ENCODE data around the gene AKAP6.

Gene AKAP6

GRCh38 chr14:32417956-32418552 is 89.0 kb downstream of the AKAP6 start:
- Mint-ChIP-seq H3K4me3 (no peak overlapping the region), H3K27me3 (ENCODE audit: low read depth) (peaks cover 3% of the 10 kb centered on the region), H3K9me3 (peaks cover 5% of the 10 kb centered on the region), H3K27ac (peak overlapping the region; percentile 58 to 74 (median 59)), H3K4me1 (peaks cover 22% of the 10 kb centered on the region), H3K36me3 (ENCODE audit: low read depth) (no peaks in the 10 kb centered on the region)
- TF ChIP-seq, protein P1, sequence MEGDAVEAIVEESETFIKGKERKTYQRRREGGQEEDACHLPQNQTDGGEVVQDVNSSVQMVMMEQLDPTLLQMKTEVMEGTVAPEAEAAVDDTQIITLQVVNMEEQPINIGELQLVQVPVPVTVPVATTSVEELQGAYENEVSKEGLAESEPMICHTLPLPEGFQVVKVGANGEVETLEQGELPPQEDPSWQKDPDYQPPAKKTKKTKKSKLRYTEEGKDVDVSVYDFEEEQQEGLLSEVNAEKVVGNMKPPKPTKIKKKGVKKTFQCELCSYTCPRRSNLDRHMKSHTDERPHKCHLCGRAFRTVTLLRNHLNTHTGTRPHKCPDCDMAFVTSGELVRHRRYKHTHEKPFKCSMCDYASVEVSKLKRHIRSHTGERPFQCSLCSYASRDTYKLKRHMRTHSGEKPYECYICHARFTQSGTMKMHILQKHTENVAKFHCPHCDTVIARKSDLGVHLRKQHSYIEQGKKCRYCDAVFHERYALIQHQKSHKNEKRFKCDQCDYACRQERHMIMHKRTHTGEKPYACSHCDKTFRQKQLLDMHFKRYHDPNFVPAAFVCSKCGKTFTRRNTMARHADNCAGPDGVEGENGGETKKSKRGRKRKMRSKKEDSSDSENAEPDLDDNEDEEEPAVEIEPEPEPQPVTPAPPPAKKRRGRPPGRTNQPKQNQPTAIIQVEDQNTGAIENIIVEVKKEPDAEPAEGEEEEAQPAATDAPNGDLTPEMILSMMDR (IDR thresholded peaks at IDR 0.05; ENCODE audit: unreplicated experiment in 3 of 3) = no peak

DNA sequence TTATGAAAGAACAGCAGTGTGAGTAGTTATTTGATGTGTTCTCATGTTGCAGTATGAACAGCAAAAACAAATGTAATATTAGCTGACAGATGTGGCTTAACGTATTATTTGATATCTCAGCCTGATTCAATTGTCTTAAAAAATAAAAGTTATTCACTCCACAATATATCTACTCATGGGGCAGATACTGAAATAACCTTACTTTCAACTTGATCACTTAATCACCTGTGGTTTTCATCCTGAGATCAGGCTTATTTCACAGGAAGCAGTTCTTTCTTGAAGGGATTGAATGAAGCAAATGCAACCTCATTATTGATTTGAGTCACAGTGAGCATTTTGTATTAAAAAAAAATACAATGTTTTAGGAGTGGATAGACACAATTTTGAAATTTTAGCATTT is 90.3 kb downstream of the AKAP6 start:
- Mint-ChIP-seq H3K4me3 (no peak overlapping the region), H3K27me3 (ENCODE audit: low read depth) (peaks cover 3% of the 10 kb centered on the region), H3K9me3 (peaks cover 5% of the 10 kb centered on the region), H3K4me1 (peaks cover 22% of the 10 kb centered on the region), H3K36me3 (ENCODE audit: low read depth) (no peaks in the 10 kb centered on the region), H3K27ac (peak overlapping the region; percentile 24 to 61 (median 39))
- TF ChIP-seq, protein P1 (IDR thresholded peaks at IDR 0.05; ENCODE audit: unreplicated experiment in 3 of 3) = no peak

DNA sequence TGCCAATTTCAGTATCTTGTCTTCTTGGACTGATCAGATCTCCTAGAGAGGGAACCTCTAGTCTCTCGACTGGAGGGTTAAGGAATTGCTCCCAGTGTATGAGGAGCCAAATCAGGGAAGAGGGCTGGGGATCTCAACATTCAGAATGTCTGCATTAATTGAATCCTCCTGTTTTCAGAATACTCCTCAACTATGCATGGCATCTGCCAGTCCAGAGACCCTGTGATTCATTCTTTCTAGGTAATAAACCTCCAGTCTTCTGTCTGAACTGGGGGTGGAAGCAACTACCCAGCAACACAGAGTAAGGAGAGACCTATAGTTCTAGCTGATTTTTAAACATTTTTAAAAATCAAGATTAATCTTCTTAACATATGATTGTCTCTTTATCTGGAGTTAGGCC is 92.7 kb downstream of the AKAP6 start:
- H3K4me3 Mint-ChIP-seq = no peak overlapping the region
- peaks cover 3% of the 10 kb centered on the region for H3K27me3 Mint-ChIP-seq (ENCODE audit: low read depth)
- no peaks in the 10 kb centered on the region for H3K36me3 Mint-ChIP-seq (ENCODE audit: low read depth)
- H3K9me3 Mint-ChIP-seq = peaks cover 7% of the 10 kb centered on the region
- TF ChIP-seq, protein P1 (IDR thresholded peaks at IDR 0.05; ENCODE audit: unreplicated experiment in 3 of 3) = no peak
- H3K4me1 Mint-ChIP-seq = peaks cover 26% of the 10 kb centered on the region
- no peak overlapping the region for H3K27ac Mint-ChIP-seq

GRCh38 chr14:32422440-32422839 is 93.3 kb downstream of the AKAP6 start:
- no peak overlapping the region for H3K27ac Mint-ChIP-seq
- peaks cover 28% of the 10 kb centered on the region for H3K4me1 Mint-ChIP-seq
- peaks cover 7% of the 10 kb centered on the region for H3K9me3 Mint-ChIP-seq
- TF ChIP-seq, protein P1 (IDR thresholded peaks at IDR 0.05; ENCODE audit: unreplicated experiment in 3 of 3) = no peak
- peaks cover 5% of the 10 kb centered on the region for H3K27me3 Mint-ChIP-seq (ENCODE audit: low read depth)
- H3K36me3 Mint-ChIP-seq (ENCODE audit: low read depth) = no peaks in the 10 kb centered on the region
- H3K4me3 Mint-ChIP-seq = no peak overlapping the region

- TF ChIP-seq, protein P1 (IDR thresholded peaks at IDR 0.05; ENCODE audit: unreplicated experiment in 3 of 3) = no peak
- no peak overlapping the region for H3K27ac Mint-ChIP-seq
- no peaks in the 10 kb centered on the region for H3K36me3 Mint-ChIP-seq (ENCODE audit: low read depth)
- peaks cover 6% of the 10 kb centered on the region for H3K4me1 Mint-ChIP-seq
- H3K27me3 Mint-ChIP-seq (ENCODE audit: low read depth) = peaks cover 5% of the 10 kb centered on the region
- no peak overlapping the region for H3K4me3 Mint-ChIP-seq
- peaks cover 7% of the 10 kb centered on the region for H3K9me3 Mint-ChIP-seq
These were observed 96.9 kb downstream of the AKAP6 start for GRCh38 chr14:32426028-32426427.
